Neuron (in vitro differentiated cells): ENCODE data around the gene MEOX2.
A peak's percentile ranks its signal among the peaks of the same experiment; 100 is the strongest.

Experiments used
- H2AFZ ChIP-seq: one replicate; pipeline ENCODE4 v1.6.1; 2013; ENCODE audit warnings: low read depth, mild to moderate bottlenecking, inconsistent platforms, low read length, moderate library complexity
- H3K27me3 ChIP-seq: one replicate; pipeline ENCODE4 v1.6.1; 2013; ENCODE audit warnings: low read length; ENCODE audit not compliant: insufficient read depth
- H3K36me3 ChIP-seq: one replicate; pipeline ENCODE4 v1.6.1; 2013; ENCODE audit warnings: low read length; ENCODE audit not compliant: insufficient read depth
- H3K4me1 ChIP-seq: one replicate; pipeline ENCODE4 v1.6.1; 2013; ENCODE audit warnings: low read length; ENCODE audit not compliant: insufficient read depth
- H3K4me3 ChIP-seq: 2 replicates; pipeline ENCODE4 v1.5.1; 2013; ENCODE audit warnings: mild to moderate bottlenecking, low read length, moderate library complexity
- H3K9me3 ChIP-seq: one replicate; pipeline ENCODE4 v1.6.1; 2013; ENCODE audit warnings: low read length

Gene MEOX2

GRCh38 chr7:15675379-15675778 lies 11.1 kb downstream of the MEOX2 start:
- no peak overlapping the region for H2AFZ ChIP-seq
- H3K36me3 ChIP-seq: no peaks in the 10 kb centered on the region
- H3K9me3 ChIP-seq: no peaks in the 10 kb centered on the region
- H3K27me3 ChIP-seq: no peaks in the 10 kb centered on the region
- H3K4me3 ChIP-seq: no peak overlapping the region
- no peaks in the 10 kb centered on the region for H3K4me1 ChIP-seq

GRCh38 chr7:15674586-15674985 lies 11.9 kb downstream of the MEOX2 start:
- no peaks in the 10 kb centered on the region for H3K27me3 ChIP-seq
- no peaks in the 10 kb centered on the region for H3K4me1 ChIP-seq
- no peaks in the 10 kb centered on the region for H3K36me3 ChIP-seq
- H3K4me3 ChIP-seq: no peak overlapping the region
- no peaks in the 10 kb centered on the region for H3K9me3 ChIP-seq
- H2AFZ ChIP-seq: no peak overlapping the region

- H3K36me3 ChIP-seq: no peaks in the 10 kb centered on the region
- no peak overlapping the region for H3K4me3 ChIP-seq
- no peaks in the 10 kb centered on the region for H3K9me3 ChIP-seq
- no peak overlapping the region for H2AFZ ChIP-seq
- H3K27me3 ChIP-seq: no peaks in the 10 kb centered on the region
- no peaks in the 10 kb centered on the region for H3K4me1 ChIP-seq
Observed at GRCh38 chr7:15669443-15670090, 16.9 kb downstream of the MEOX2 start.

GRCh38 chr7:15667991-15668390 lies 18.5 kb downstream of the MEOX2 start:
- Histone ChIP-seq H2AFZ (no peak overlapping the region), H3K4me3 (no peak overlapping the region), H3K36me3 (no peaks in the 10 kb centered on the region), H3K9me3 (no peaks in the 10 kb centered on the region), H3K27me3 (no peaks in the 10 kb centered on the region), H3K4me1 (no peaks in the 10 kb centered on the region)

- Histone ChIP-seq H2AFZ (no peak overlapping the region), H3K27me3 (no peaks in the 10 kb centered on the region), H3K4me3 (no peak overlapping the region), H3K4me1 (no peaks in the 10 kb centered on the region), H3K36me3 (no peaks in the 10 kb centered on the region), H3K9me3 (no peaks in the 10 kb centered on the region)
Observed at GRCh38 chr7:15662451-15662850, 24.0 kb downstream of the MEOX2 start.

GRCh38 chr7:15658247-15658646 lies 28.2 kb downstream of the MEOX2 start:
- Histone ChIP-seq H3K36me3 (no peaks in the 10 kb centered on the region), H3K4me1 (no peaks in the 10 kb centered on the region), H3K4me3 (no peak overlapping the region), H3K9me3 (no peaks in the 10 kb centered on the region), H2AFZ (no peak overlapping the region), H3K27me3 (no peaks in the 10 kb centered on the region)

- H3K4me3 ChIP-seq: no peak overlapping the region
- H3K9me3 ChIP-seq: no peaks in the 10 kb centered on the region
- no peak overlapping the region for H2AFZ ChIP-seq
- peaks cover 2% of the 10 kb centered on the region for H3K4me1 ChIP-seq
- no peaks in the 10 kb centered on the region for H3K27me3 ChIP-seq
- no peaks in the 10 kb centered on the region for H3K36me3 ChIP-seq
Observed at GRCh38 chr7:15652776-15653290, 33.6 kb downstream of the MEOX2 start.

GRCh38 chr7:15651693-15652092 lies 34.8 kb downstream of the MEOX2 start:
- Histone ChIP-seq H3K4me3 (no peak overlapping the region), H3K36me3 (no peaks in the 10 kb centered on the region), H3K27me3 (no peaks in the 10 kb centered on the region), H3K4me1 (peaks cover 2% of the 10 kb centered on the region), H3K9me3 (no peaks in the 10 kb centered on the region), H2AFZ (no peak overlapping the region)

GRCh38 chr7:15650787-15651186 lies 35.7 kb downstream of the MEOX2 start:
- Histone ChIP-seq H3K4me1 (peaks cover 2% of the 10 kb centered on the region), H2AFZ (no peak overlapping the region), H3K36me3 (no peaks in the 10 kb centered on the region), H3K9me3 (no peaks in the 10 kb centered on the region), H3K4me3 (no peak overlapping the region), H3K27me3 (no peaks in the 10 kb centered on the region)

- Histone ChIP-seq H2AFZ (peak overlapping the region; percentile 61), H3K27me3 (no peaks in the 10 kb centered on the region), H3K36me3 (no peaks in the 10 kb centered on the region), H3K4me1 (peaks cover 2% of the 10 kb centered on the region), H3K9me3 (no peaks in the 10 kb centered on the region), H3K4me3 (no peak overlapping the region)
Observed at GRCh38 chr7:15648461-15648961, 38.0 kb downstream of the MEOX2 start.

- no peaks in the 10 kb centered on the region for H3K27me3 ChIP-seq
- no peak overlapping the region for H3K4me3 ChIP-seq
- no peaks in the 10 kb centered on the region for H3K36me3 ChIP-seq
- H3K9me3 ChIP-seq: peaks cover 3% of the 10 kb centered on the region
- no peak overlapping the region for H2AFZ ChIP-seq
- H3K4me1 ChIP-seq: peaks cover 2% of the 10 kb centered on the region
Observed at GRCh38 chr7:15647309-15647708, 39.2 kb downstream of the MEOX2 start.

- no peak overlapping the region for H2AFZ ChIP-seq
- no peaks in the 10 kb centered on the region for H3K27me3 ChIP-seq
Observed at GRCh38 chr7:15643000-15643705, 43.3 kb downstream of the MEOX2 start.

GRCh38 chr7:15628876-15629275 lies 57.6 kb downstream of the MEOX2 start:
- Histone ChIP-seq H3K4me3 (no peak overlapping the region), H3K27me3 (no peaks in the 10 kb centered on the region), H3K4me1 (peaks cover 2% of the 10 kb centered on the region), H3K36me3 (no peaks in the 10 kb centered on the region), H2AFZ (no peak overlapping the region), H3K9me3 (no peaks in the 10 kb centered on the region)

More at GRCh38 chr7:15643000-15643705, 43.3 kb downstream of the MEOX2 start:
- Histone ChIP-seq H3K9me3 (peaks cover 3% of the 10 kb centered on the region), H3K4me3 (no peak overlapping the region), H3K4me1 (no peaks in the 10 kb centered on the region), H3K36me3 (no peaks in the 10 kb centered on the region)
